HEK293 (cell line): ENCODE data around the gene RBM20.
A peak's percentile ranks its signal among the peaks of the same experiment; 100 is the strongest.

Source experiments
- CTCF ChIA-PET: fragments of 350-600 bp; formaldehyde crosslinking; extraction: SDS; loops from one replicate; lab custom pipeline; 2021; ENCODE audit warnings: antibody characterized with exemption; lab: Yijun Ruan, JAX
- POLR2A ChIA-PET: fragments of 300-600 bp; formaldehyde crosslinking; extraction: SDS; loops from one replicate; lab custom pipeline; 2020; ENCODE audit warnings: antibody characterized with exemption, inconsistent platforms; lab: Yijun Ruan, JAX
- H3K27ac ChIP-seq: fragments of 200-500 bp; sonication (Bioruptor generic); 2 replicates; pipeline ENCODE4 v1.5.1; 2014; ENCODE audit warnings: low read depth, low read length, control low read depth, inconsistent platforms; ENCODE audit errors: extremely low read depth
- H3K36me3 ChIP-seq, 2 experiments: fragments of 200-500 bp in 1 of 2; sonication (Bioruptor generic) in 1 of 2; 1 replicate in 1 of 2; 2 replicates in 1 of 2; pipeline ENCODE4 v1.5.1; 2014 to 2017; ENCODE audit warnings: inconsistent platforms in 2 of 2, low read length in 2 of 2; ENCODE audit not compliant: control insufficient read depth in 2 of 2, insufficient read depth in 1 of 2
- H3K4me1 ChIP-seq: fragments of 200-500 bp; sonication (Bioruptor generic); 2 replicates; pipeline ENCODE4 v1.5.1; 2014; ENCODE audit warnings: mild to moderate bottlenecking, low read length, inconsistent platforms; ENCODE audit not compliant: control insufficient read depth, insufficient read depth
- H3K4me3 ChIP-seq: 2 replicates; pipeline ENCODE4 v1.5.1; 2011; ENCODE audit warnings: low read depth, mild to moderate bottlenecking, control low read depth, low read length, moderate library complexity
- H3K9me3 ChIP-seq: fragments of 200-500 bp; sonication (Bioruptor generic); 2 replicates; pipeline ENCODE4 v1.5.1; 2014; ENCODE audit warnings: low read depth, low read length, inconsistent platforms; ENCODE audit not compliant: control insufficient read depth, insufficient read depth
- GLIS1 ChIP-seq: fragments of 450-650 bp; formaldehyde crosslinking; IDR thresholded peaks from 2 replicates; pipeline ENCODE4 v1.5.1; 2016; ENCODE audit warnings: missing biosample characterization, missing genetic modification characterization
- KLF8 ChIP-seq: fragments of 450-650 bp; formaldehyde crosslinking; IDR thresholded peaks from 2 replicates; pipeline ENCODE4 v1.5.1; 2016; ENCODE audit warnings: missing biosample characterization, missing genetic modification characterization
- KLF9 ChIP-seq: fragments of 450-650 bp; formaldehyde crosslinking; IDR thresholded peaks from 2 replicates; pipeline ENCODE4 v1.5.1; 2016; ENCODE audit warnings: missing biosample characterization, missing genetic modification characterization, low read depth
- ZBTB17 ChIP-seq: fragments of 450-650 bp; formaldehyde crosslinking; IDR thresholded peaks from 2 replicates; pipeline ENCODE4 v1.5.1; 2016; ENCODE audit warnings: missing biosample characterization, missing genetic modification characterization
- ZFP41 ChIP-seq: fragments of 450-650 bp; formaldehyde crosslinking; IDR thresholded peaks from 2 replicates; pipeline ENCODE4 v1.5.1; 2016; ENCODE audit warnings: missing biosample characterization, missing genetic modification characterization, borderline replicate concordance
- ZNF155 ChIP-seq: fragments of 450-650 bp; formaldehyde crosslinking; IDR thresholded peaks from 2 replicates; pipeline ENCODE4 v1.5.1; 2016; ENCODE audit warnings: missing biosample characterization, missing genetic modification characterization
- ZNF169 ChIP-seq: fragments of 450-650 bp; formaldehyde crosslinking; IDR thresholded peaks from 2 replicates; pipeline ENCODE4 v1.5.1; 2016; ENCODE audit warnings: missing biosample characterization, missing genetic modification characterization
- ZNF202 ChIP-seq: fragments of 450-650 bp; formaldehyde crosslinking; IDR thresholded peaks from 2 replicates; pipeline ENCODE4 v1.5.1; 2016; ENCODE audit warnings: missing biosample characterization, missing genetic modification characterization, borderline replicate concordance
- ZNF391 ChIP-seq: fragments of 450-650 bp; formaldehyde crosslinking; IDR thresholded peaks from 2 replicates; pipeline ENCODE4 v1.5.1; 2016; ENCODE audit warnings: low read depth, missing biosample characterization, missing genetic modification characterization, borderline replicate concordance
- ZNF521 ChIP-seq: fragments of 450-650 bp; formaldehyde crosslinking; IDR thresholded peaks from 2 replicates; pipeline ENCODE4 v1.5.1; 2017; ENCODE audit warnings: missing biosample characterization, mild to moderate bottlenecking, missing genetic modification characterization
- ZNF555 ChIP-seq: fragments of 450-650 bp; formaldehyde crosslinking; conservative IDR thresholded peaks from 2 replicates; pipeline ENCODE4 v1.5.1; 2017; ENCODE audit warnings: missing biosample characterization, mild to moderate bottlenecking, missing genetic modification characterization, inconsistent platforms
- ZNF561 ChIP-seq: fragments of 450-650 bp; IDR thresholded peaks from 2 replicates; pipeline ENCODE4 v1.5.1; 2018; ENCODE audit warnings: missing biosample characterization, missing genetic modification characterization, borderline replicate concordance
- ZNF585B ChIP-seq: fragments of 450-650 bp; formaldehyde crosslinking; IDR thresholded peaks from 2 replicates; pipeline ENCODE4 v1.5.1; 2016; ENCODE audit warnings: missing biosample characterization, missing genetic modification characterization
- ZXDB ChIP-seq: fragments of 450-650 bp; formaldehyde crosslinking; IDR thresholded peaks from 2 replicates; pipeline ENCODE4 v1.5.1; 2016; ENCODE audit warnings: missing biosample characterization, missing genetic modification characterization
- TF ChIP-seq, protein P1 (sequence below): fragments of 450-650 bp; formaldehyde crosslinking; IDR thresholded peaks from 2 replicates; pipeline ENCODE4 v1.5.1; 2016; ENCODE audit warnings: missing biosample characterization, missing genetic modification characterization
- TF ChIP-seq, protein P2 (sequence below): fragments of 450-650 bp; formaldehyde crosslinking; IDR thresholded peaks from 2 replicates; pipeline ENCODE4 v1.5.1; 2016; ENCODE audit warnings: missing biosample characterization, missing genetic modification characterization
- TF ChIP-seq, protein P3 (sequence below): fragments of 450-650 bp; formaldehyde crosslinking; IDR thresholded peaks from 2 replicates; pipeline ENCODE4 v1.5.1; 2016; ENCODE audit warnings: missing biosample characterization, missing genetic modification characterization, borderline replicate concordance
- TF ChIP-seq, protein P4 (sequence below): fragments of 450-650 bp; formaldehyde crosslinking; IDR thresholded peaks from 2 replicates; pipeline ENCODE4 v1.5.1; 2016; ENCODE audit warnings: missing biosample characterization, missing genetic modification characterization
- TF ChIP-seq, protein P5 (sequence below): fragments of 450-650 bp; formaldehyde crosslinking; IDR thresholded peaks from 2 replicates; pipeline ENCODE4 v1.5.1; 2017; ENCODE audit warnings: missing biosample characterization, missing genetic modification characterization
- TF ChIP-seq, protein P6 (sequence below): fragments of 450-650 bp; formaldehyde crosslinking; IDR thresholded peaks from 2 replicates; pipeline ENCODE4 v1.5.1; 2017; ENCODE audit warnings: missing biosample characterization, missing genetic modification characterization

RBM20 gene

DNA sequence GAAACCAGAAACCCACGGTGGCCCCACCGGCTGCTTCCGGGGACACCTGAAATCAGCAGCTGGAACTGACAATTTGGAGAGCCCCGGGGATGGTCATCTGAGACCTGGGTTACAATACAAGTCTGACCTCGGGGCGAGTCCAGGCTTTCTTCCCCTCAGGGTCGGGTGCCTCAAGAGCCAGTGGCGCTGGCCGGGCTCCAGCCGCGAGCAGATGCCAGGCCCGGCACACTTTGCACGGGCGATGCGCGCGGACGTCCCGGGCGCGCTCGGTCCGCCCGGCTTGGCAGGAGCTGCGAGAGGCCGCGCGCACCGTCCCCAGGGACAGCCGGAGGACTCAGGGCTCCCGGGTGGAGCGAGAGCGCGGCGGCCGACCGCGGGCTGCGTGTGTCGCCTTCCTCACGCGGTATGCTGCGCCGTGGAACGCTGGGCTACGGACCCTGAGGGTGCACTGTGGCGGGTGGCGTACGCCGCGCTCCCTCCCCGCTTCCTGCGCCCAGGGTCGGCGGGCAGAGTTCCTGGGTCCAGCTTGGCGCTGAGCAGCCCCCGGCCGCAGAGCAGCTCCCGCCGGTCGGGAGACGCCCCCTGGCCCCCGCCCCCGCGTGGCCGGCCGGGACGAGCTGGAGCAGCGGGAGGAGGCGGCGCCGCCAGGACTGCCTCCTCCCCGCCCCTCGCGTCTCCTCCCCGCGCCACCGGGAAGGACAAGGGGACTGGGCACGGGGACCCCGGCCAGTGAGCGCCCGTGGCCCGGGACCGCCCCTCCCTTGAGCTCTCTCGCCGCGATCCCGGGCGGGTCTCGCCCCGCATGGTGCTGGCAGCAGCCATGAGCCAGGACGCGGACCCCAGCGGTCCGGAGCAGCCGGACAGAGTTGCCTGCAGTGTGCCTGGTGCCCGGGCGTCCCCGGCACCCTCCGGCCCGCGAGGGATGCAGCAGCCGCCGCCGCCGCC is at the start of gene RBM20:
TSS of gene RBM20 (plus strand) at position 684 of the 945 bp plus-strand sequence. CDS start at position 803, 119 bp downstream.
- H3K9me3 ChIP-seq: no peaks in the 10 kb centered on the region
- peak within 1 kb of the TSS; percentile 86 for H3K27ac ChIP-seq
- CTCF ChIA-PET: interaction anchor here (0.6 to 1.8 kb wide), 7 partner anchors 8 to 455 kb away, joined by 3 to 10 read pairs (median 4); no protein-coding TSS in a partner anchor
- no peaks in the 10 kb centered on the region for H3K36me3 ChIP-seq
- peak within 1 kb of the TSS; percentile 87 for H3K4me3 ChIP-seq
- H3K4me1 ChIP-seq: peaks cover 44% of the 10 kb centered on the region
- POLR2A ChIA-PET: interaction anchor here (0.9 to 1.3 kb wide), 6 partner anchors 14 to 339 kb away, joined by 3 to 6 read pairs (median 4); partner anchors contain the start of gene SMNDC1
- TF ChIP-seq, protein P1, sequence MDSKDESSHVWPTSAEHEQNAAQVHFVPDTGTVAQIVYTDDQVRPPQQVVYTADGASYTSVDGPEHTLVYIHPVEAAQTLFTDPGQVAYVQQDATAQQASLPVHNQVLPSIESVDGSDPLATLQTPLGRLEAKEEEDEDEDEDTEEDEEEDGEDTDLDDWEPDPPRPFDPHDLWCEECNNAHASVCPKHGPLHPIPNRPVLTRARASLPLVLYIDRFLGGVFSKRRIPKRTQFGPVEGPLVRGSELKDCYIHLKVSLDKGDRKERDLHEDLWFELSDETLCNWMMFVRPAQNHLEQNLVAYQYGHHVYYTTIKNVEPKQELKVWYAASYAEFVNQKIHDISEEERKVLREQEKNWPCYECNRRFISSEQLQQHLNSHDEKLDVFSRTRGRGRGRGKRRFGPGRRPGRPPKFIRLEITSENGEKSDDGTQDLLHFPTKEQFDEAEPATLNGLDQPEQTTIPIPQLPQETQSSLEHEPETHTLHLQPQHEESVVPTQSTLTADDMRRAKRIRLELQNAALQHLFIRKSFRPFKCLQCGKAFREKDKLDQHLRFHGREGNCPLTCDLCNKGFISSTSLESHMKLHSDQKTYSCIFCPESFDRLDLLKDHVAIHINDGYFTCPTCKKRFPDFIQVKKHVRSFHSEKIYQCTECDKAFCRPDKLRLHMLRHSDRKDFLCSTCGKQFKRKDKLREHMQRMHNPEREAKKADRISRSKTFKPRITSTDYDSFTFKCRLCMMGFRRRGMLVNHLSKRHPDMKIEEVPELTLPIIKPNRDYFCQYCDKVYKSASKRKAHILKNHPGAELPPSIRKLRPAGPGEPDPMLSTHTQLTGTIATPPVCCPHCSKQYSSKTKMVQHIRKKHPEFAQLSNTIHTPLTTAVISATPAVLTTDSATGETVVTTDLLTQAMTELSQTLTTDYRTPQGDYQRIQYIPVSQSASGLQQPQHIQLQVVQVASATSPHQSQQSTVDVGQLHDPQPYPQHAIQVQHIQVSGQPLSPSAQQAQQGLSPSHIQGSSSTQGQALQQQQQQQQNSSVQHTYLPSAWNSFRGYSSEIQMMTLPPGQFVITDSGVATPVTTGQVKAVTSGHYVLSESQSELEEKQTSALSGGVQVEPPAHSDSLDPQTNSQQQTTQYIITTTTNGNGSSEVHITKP: 0 out of 2 replicates have a peak, but pooled peaks have one; percentile 35
- TF ChIP-seq, protein P2, sequence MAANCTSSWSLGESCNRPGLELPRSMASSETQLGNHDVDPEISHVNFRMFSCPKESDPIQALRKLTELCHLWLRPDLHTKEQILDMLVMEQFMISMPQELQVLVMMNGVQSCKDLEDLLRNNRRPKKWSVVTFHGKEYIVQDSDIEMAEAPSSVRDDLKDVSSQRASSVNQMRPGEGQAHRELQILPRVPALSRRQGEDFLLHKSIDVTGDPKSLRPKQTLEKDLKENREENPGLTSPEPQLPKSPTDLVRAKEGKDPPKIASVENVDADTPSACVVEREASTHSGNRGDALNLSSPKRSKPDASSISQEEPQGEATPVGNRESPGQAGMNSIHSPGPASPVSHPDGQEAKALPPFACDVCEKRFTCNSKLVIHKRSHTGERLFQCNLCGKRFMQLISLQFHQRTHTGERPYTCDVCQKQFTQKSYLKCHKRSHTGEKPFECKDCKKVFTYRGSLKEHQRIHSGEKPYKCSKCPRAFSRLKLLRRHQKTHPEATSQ (tag by site-specific recombination): 0 out of 2 replicates have a peak, but pooled peaks have one; percentile 26
- TF ChIP-seq ZNF169 (tag by site-specific recombination) (no peak), GLIS1 (tag by site-specific recombination) (peak; percentile 16; the same call in 1 of the 2 replicates), ZNF521 (tag by site-specific recombination) (no peak), ZNF202 (tag by site-specific recombination) (no peak), ZNF561 (tag by site-specific recombination) (0 out of 2 replicates have a peak, but pooled peaks have one; percentile 40), ZNF555 (tag by site-specific recombination) (no peak), ZNF155 (tag by site-specific recombination) (no peak), KLF9 (tag by site-specific recombination) (peak; percentile 75), KLF8 (tag by site-specific recombination) (peak; percentile 66; the same call in 1 of the 2 replicates), ZNF585B (tag by site-specific recombination) (no peak), ZXDB (tag by site-specific recombination) (peak; percentile 22; the same call in 1 of the 2 replicates), ZBTB17 (tag by site-specific recombination) (peak; percentile 61; the same call in 1 of the 2 replicates), ZFP41 (tag by site-specific recombination) (no peak), ZNF391 (tag by site-specific recombination) (no peak)
- TF ChIP-seq, protein P3, sequence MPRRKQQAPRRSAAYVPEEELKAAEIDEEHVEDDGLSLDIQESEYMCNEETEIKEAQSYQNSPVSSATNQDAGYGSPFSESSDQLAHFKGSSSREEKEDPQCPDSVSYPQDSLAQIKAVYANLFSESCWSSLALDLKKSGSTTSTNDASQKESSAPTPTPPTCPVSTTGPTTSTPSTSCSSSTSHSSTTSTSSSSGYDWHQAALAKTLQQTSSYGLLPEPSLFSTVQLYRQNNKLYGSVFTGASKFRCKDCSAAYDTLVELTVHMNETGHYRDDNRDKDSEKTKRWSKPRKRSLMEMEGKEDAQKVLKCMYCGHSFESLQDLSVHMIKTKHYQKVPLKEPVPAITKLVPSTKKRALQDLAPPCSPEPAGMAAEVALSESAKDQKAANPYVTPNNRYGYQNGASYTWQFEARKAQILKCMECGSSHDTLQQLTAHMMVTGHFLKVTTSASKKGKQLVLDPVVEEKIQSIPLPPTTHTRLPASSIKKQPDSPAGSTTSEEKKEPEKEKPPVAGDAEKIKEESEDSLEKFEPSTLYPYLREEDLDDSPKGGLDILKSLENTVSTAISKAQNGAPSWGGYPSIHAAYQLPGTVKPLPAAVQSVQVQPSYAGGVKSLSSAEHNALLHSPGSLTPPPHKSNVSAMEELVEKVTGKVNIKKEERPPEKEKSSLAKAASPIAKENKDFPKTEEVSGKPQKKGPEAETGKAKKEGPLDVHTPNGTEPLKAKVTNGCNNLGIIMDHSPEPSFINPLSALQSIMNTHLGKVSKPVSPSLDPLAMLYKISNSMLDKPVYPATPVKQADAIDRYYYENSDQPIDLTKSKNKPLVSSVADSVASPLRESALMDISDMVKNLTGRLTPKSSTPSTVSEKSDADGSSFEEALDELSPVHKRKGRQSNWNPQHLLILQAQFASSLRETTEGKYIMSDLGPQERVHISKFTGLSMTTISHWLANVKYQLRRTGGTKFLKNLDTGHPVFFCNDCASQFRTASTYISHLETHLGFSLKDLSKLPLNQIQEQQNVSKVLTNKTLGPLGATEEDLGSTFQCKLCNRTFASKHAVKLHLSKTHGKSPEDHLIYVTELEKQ (tag by site-specific recombination): no peak
- TF ChIP-seq, protein P4, sequence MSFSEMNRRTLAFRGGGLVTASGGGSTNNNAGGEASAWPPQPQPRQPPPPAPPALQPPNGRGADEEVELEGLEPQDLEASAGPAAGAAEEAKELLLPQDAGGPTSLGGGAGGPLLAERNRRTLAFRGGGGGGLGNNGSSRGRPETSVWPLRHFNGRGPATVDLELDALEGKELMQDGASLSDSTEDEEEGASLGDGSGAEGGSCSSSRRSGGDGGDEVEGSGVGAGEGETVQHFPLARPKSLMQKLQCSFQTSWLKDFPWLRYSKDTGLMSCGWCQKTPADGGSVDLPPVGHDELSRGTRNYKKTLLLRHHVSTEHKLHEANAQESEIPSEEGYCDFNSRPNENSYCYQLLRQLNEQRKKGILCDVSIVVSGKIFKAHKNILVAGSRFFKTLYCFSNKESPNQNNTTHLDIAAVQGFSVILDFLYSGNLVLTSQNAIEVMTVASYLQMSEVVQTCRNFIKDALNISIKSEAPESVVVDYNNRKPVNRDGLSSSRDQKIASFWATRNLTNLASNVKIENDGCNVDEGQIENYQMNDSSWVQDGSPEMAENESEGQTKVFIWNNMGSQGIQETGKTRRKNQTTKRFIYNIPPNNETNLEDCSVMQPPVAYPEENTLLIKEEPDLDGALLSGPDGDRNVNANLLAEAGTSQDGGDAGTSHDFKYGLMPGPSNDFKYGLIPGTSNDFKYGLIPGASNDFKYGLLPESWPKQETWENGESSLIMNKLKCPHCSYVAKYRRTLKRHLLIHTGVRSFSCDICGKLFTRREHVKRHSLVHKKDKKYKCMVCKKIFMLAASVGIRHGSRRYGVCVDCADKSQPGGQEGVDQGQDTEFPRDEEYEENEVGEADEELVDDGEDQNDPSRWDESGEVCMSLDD (tag by site-specific recombination): no peak
- TF ChIP-seq, protein P5, sequence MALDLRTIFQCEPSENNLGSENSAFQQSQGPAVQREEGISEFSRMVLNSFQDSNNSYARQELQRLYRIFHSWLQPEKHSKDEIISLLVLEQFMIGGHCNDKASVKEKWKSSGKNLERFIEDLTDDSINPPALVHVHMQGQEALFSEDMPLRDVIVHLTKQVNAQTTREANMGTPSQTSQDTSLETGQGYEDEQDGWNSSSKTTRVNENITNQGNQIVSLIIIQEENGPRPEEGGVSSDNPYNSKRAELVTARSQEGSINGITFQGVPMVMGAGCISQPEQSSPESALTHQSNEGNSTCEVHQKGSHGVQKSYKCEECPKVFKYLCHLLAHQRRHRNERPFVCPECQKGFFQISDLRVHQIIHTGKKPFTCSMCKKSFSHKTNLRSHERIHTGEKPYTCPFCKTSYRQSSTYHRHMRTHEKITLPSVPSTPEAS (tag by site-specific recombination): no peak
- TF ChIP-seq, protein P6, sequence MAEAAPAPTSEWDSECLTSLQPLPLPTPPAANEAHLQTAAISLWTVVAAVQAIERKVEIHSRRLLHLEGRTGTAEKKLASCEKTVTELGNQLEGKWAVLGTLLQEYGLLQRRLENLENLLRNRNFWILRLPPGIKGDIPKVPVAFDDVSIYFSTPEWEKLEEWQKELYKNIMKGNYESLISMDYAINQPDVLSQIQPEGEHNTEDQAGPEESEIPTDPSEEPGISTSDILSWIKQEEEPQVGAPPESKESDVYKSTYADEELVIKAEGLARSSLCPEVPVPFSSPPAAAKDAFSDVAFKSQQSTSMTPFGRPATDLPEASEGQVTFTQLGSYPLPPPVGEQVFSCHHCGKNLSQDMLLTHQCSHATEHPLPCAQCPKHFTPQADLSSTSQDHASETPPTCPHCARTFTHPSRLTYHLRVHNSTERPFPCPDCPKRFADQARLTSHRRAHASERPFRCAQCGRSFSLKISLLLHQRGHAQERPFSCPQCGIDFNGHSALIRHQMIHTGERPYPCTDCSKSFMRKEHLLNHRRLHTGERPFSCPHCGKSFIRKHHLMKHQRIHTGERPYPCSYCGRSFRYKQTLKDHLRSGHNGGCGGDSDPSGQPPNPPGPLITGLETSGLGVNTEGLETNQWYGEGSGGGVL: no peak; the same call in 1 of the 2 replicates
